GM12874 (cell line): ENCODE data around the gene TTC19.

Experiments used
- CTCF ChIP-seq: IDR thresholded peaks from 2 replicates; pipeline ENCODE4 v1.5.1; 2011; ENCODE audit warnings: low read depth, mild to moderate bottlenecking, control low read depth, low read length, moderate library complexity; ENCODE audit not compliant: insufficient read depth

The TTC19 gene

GRCh38 chr17:15973834-15974233 is 25.8 kb upstream of the TTC19 start:
- TF ChIP-seq CTCF, result no peak

- TF ChIP-seq CTCF, result no peak
Observed at GRCh38 chr17:15977894-15978293, 21.7 kb upstream of the TTC19 start.

- no peak for TF ChIP-seq CTCF
Observed at GRCh38 chr17:15978606-15979005, 21.0 kb upstream of the TTC19 start.

GRCh38 chr17:15981208-15981607 is 18.4 kb upstream of the TTC19 start:
- no peak for TF ChIP-seq CTCF

GRCh38 chr17:15981646-15982580 is 17.7 kb upstream of the TTC19 start:
- no peak for TF ChIP-seq CTCF

GRCh38 chr17:15996322-15996721 is 3.3 kb upstream of the TTC19 start:
- no peak for TF ChIP-seq CTCF

- no peak for TF ChIP-seq CTCF
Observed at GRCh38 chr17:15998031-15998562, 1.5 kb upstream of the TTC19 start.
